Left renal pelvis (tissue), 4 donors: Measurements from ENCODE around the gene MTCL1. TPM values are rescaled to one million over a fixed set of nuclear protein-coding genes. Genes with fewer than 3 reads are reported as not detected.

Experiments
- DNase-seq, 4 donors: peaks; one replicate each; pipeline ENCODE4 v3.0.0-alpha.2; 2013; ENCODE audit warnings: low read depth in 4 of 4, low spot score in 3 of 4
- polyA plus RNA-seq, 4 donors: library from polyadenylated mRNA; unstranded; fragments of 120-200 nt; gene quantifications; one replicate each; pipeline ENCODE4 v1.2.1, GENCODE V29; 2013; ENCODE audit not compliant: insufficient read length in 4 of 4

MTCL1 gene
- polyA plus RNA-seq, 4 donors, result 16.1 to 35.9 (median 26.9) TPM

- DNase-seq, result no peak
Observed at GRCh38 chr18:8851659-8852058, 146.3 kb downstream of the MTCL1 start.

GRCh38 chr18:8854550-8854949 is 149.2 kb downstream of the MTCL1 start:
- DNase-seq, result no peak

- no peak for DNase-seq
Observed at GRCh38 chr18:8854962-8855361, 149.6 kb downstream of the MTCL1 start.

- no peak for DNase-seq
Observed at GRCh38 chr18:8856212-8856611, 150.9 kb downstream of the MTCL1 start.

GRCh38 chr18:8856769-8857393 is 151.5 kb downstream of the MTCL1 start:
- DNase-seq, result no peak

- no peak for DNase-seq
Observed at GRCh38 chr18:8857806-8858205, 152.4 kb downstream of the MTCL1 start.

- DNase-seq, result no peak
Observed at GRCh38 chr18:8858888-8859511, 153.6 kb downstream of the MTCL1 start.

GRCh38 chr18:8860845-8861642 is 155.7 kb downstream of the MTCL1 start:
- no peak for DNase-seq

GRCh38 chr18:8863427-8863826 is 158.1 kb downstream of the MTCL1 start:
- no peak for DNase-seq

GRCh38 chr18:8865934-8866333 is 160.6 kb downstream of the MTCL1 start:
- no peak for DNase-seq

- DNase-seq, result no peak
Observed at GRCh38 chr18:8866679-8867078, 161.3 kb downstream of the MTCL1 start.

- no peak for DNase-seq
Observed at GRCh38 chr18:8868276-8868675, 162.9 kb downstream of the MTCL1 start.

GRCh38 chr18:8868779-8869415 is 163.5 kb downstream of the MTCL1 start:
- no peak for DNase-seq

- DNase-seq, result no peak
Observed at GRCh38 chr18:8869696-8870095, 164.3 kb downstream of the MTCL1 start.

GRCh38 chr18:8870528-8870927 is 165.2 kb downstream of the MTCL1 start:
- no peak for DNase-seq

- DNase-seq, result no peak
Observed at GRCh38 chr18:8871489-8871888, 166.1 kb downstream of the MTCL1 start.

GRCh38 chr18:8874872-8875271 is 169.5 kb downstream of the MTCL1 start:
- no peak for DNase-seq

- no peak for DNase-seq
Observed at GRCh38 chr18:8876887-8877286, 171.5 kb downstream of the MTCL1 start.

GRCh38 chr18:8881103-8881502 is 175.7 kb downstream of the MTCL1 start:
- no peak for DNase-seq
